ENCODE measurements around the gene ANKS3.

DNA sequence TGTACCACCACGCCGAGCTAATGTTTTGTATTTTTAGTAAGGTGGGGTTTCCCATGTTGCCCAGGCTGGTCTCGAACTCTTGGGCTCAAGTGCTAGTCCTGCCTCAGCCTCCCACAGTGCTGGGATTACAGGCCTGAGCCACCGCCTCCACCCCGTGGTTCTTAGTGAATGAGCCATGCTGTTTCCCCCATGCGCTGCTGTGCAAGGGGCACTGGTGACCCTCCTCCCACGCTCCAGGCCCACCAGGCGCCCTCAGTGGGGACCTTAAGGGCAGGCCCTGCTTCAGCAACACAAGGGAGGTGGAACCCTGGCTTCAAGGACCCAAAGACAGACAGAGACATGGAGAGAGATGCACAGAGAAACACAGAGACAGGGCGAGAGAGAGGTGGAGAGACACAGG is 56.1 kb downstream of the ANKS3 start:
- TF ChIP-seq POLR2A (IDR thresholded peaks at IDR 0.05): no peak
- TF ChIP-seq, protein P1, sequence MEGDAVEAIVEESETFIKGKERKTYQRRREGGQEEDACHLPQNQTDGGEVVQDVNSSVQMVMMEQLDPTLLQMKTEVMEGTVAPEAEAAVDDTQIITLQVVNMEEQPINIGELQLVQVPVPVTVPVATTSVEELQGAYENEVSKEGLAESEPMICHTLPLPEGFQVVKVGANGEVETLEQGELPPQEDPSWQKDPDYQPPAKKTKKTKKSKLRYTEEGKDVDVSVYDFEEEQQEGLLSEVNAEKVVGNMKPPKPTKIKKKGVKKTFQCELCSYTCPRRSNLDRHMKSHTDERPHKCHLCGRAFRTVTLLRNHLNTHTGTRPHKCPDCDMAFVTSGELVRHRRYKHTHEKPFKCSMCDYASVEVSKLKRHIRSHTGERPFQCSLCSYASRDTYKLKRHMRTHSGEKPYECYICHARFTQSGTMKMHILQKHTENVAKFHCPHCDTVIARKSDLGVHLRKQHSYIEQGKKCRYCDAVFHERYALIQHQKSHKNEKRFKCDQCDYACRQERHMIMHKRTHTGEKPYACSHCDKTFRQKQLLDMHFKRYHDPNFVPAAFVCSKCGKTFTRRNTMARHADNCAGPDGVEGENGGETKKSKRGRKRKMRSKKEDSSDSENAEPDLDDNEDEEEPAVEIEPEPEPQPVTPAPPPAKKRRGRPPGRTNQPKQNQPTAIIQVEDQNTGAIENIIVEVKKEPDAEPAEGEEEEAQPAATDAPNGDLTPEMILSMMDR (IDR thresholded peaks at IDR 0.05): no peak
